K562 (cell line): ENCODE data around the gene DISC1.

Source experiments
- BHLHE40 ChIP-seq: IDR thresholded peaks from 2 replicates; pipeline ENCODE4 v1.6.1; 2011; ENCODE audit warnings: low read length, improper control_type of control experiment
- EGR1 ChIP-seq: fragments of 450-650 bp; conservative IDR thresholded peaks from 2 replicates; pipeline ENCODE4 v1.6.1; 2017; ENCODE audit warnings: mild to moderate bottlenecking
- EZH2 ChIP-seq: IDR thresholded peaks from 2 replicates; pipeline ENCODE4 v1.6.1; 2012; ENCODE audit warnings: low read depth, mild to moderate bottlenecking, inconsistent platforms, low read length, borderline replicate concordance
- KAT2B ChIP-seq: IDR thresholded peaks from one replicate; pipeline ENCODE4 v1.6.1; 2012; ENCODE audit warnings: low read depth, mild to moderate bottlenecking, control low read depth, inconsistent platforms, low read length, moderate library complexity
- NUFIP1 ChIP-seq: fragments of 450-650 bp; IDR thresholded peaks from 2 replicates; pipeline ENCODE4 v1.6.1; 2018; ENCODE audit not compliant: partially characterized antibody
- TEAD2 ChIP-seq: fragments of 450-650 bp; IDR thresholded peaks from 2 replicates; pipeline ENCODE4 v1.6.1; 2016; ENCODE audit warnings: missing genetic modification characterization, control low read depth, missing compliant biosample characterization
- ZNF24 ChIP-seq: fragments of 450-650 bp; IDR thresholded peaks from 2 replicates; pipeline ENCODE4 v1.6.1; 2016
- TF ChIP-seq, protein P1 (sequence below): sonication (generic); formaldehyde crosslinking; IDR thresholded peaks from 2 replicates; pipeline ENCODE4 v1.4.0; 2020; ENCODE audit warnings: mild to moderate bottlenecking, missing genetic modification reagents
- TF ChIP-seq, protein P2 (sequence below), 3 experiments: IDR thresholded peaks in 2 of 3; conservative IDR thresholded peaks in 1 of 3; 2 replicates each; pipeline ENCODE4 v1.5.1; 2011 to 2012; ENCODE audit warnings: low read length in 3 of 3, mild to moderate bottlenecking in 3 of 3, control low read depth in 2 of 3, improper control_type of control experiment in 1 of 3, inconsistent platforms in 1 of 3, low read depth in 1 of 3, mixed read lengths in 1 of 3, moderate library complexity in 1 of 3; ENCODE audit not compliant: insufficient read depth in 2 of 3
- TF ChIP-seq, protein P3 (sequence below): fragments of 250-450 bp; sonication (Bioruptor Pico); IDR thresholded peaks from 2 replicates; pipeline ENCODE4 v1.8.0; 2022; ENCODE audit warnings: moderate library complexity, mild to moderate bottlenecking, inconsistent platforms

DNA sequence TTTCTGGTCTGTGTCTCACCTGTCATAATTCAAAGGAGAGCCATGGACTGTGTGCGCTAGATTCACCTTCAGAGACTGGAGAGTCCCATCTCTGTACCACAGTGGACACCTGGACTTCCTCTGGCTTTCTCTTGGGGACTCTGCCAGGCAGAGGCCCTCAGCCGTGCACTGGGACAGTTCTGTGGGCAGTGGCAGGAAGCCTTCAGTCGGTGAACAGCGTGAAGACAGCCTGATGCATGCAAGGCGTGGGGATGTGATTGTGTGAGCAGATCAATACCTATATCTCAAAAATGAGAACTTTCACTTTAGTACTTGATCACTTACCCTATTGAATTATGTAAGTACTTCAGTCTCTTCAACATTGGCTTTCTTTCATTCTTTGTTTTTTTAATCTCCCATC is 245.3 kb downstream of the DISC1 start:
- TF ChIP-seq NUFIP1 (no peak), KAT2B (no peak), ZNF24 (no peak), BHLHE40 (no peak), EZH2 (no peak), EGR1 (no peak), TEAD2 (tag) (no peak)
- TF ChIP-seq, protein P1, sequence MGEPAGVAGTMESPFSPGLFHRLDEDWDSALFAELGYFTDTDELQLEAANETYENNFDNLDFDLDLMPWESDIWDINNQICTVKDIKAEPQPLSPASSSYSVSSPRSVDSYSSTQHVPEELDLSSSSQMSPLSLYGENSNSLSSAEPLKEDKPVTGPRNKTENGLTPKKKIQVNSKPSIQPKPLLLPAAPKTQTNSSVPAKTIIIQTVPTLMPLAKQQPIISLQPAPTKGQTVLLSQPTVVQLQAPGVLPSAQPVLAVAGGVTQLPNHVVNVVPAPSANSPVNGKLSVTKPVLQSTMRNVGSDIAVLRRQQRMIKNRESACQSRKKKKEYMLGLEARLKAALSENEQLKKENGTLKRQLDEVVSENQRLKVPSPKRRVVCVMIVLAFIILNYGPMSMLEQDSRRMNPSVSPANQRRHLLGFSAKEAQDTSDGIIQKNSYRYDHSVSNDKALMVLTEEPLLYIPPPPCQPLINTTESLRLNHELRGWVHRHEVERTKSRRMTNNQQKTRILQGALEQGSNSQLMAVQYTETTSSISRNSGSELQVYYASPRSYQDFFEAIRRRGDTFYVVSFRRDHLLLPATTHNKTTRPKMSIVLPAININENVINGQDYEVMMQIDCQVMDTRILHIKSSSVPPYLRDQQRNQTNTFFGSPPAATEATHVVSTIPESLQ (CRISPR knock-in tag): no peak
- TF ChIP-seq, protein P2, sequence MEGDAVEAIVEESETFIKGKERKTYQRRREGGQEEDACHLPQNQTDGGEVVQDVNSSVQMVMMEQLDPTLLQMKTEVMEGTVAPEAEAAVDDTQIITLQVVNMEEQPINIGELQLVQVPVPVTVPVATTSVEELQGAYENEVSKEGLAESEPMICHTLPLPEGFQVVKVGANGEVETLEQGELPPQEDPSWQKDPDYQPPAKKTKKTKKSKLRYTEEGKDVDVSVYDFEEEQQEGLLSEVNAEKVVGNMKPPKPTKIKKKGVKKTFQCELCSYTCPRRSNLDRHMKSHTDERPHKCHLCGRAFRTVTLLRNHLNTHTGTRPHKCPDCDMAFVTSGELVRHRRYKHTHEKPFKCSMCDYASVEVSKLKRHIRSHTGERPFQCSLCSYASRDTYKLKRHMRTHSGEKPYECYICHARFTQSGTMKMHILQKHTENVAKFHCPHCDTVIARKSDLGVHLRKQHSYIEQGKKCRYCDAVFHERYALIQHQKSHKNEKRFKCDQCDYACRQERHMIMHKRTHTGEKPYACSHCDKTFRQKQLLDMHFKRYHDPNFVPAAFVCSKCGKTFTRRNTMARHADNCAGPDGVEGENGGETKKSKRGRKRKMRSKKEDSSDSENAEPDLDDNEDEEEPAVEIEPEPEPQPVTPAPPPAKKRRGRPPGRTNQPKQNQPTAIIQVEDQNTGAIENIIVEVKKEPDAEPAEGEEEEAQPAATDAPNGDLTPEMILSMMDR (IDR thresholded peaks at IDR 0.05 in 2 of 3, conservative IDR thresholded peaks at IDR 0.05 in 1 of 3; ENCODE audit: insufficient read depth in 2 of 3, low read depth in 1 of 3, low read length in 3 of 3): no peak
- TF ChIP-seq, protein P3, sequence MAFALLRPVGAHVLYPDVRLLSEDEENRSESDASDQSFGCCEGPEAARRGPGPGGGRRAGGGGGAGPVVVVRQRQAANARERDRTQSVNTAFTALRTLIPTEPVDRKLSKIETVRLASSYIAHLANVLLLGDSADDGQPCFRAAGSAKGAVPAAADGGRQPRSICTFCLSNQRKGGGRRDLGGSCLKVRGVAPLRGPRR (CRISPR knock-in tag): no peak
